SHP77 treated with DMSO at 0.1 percent for 48 hours (cell line): Measurements from ENCODE around the gene SOX8.

Source experiments
- DNase-seq: peaks from one replicate; lab custom pipeline; 2025; lab: John Stamatoyannopoulos, UW

SOX8 gene

GRCh38 chr16:1026784-1027500 is 45.4 kb downstream of the SOX8 start:
- no peak for DNase-seq

- DNase-seq = no peak
These were observed 45.9 kb downstream of the SOX8 start for GRCh38 chr16:1027501-1027815.

GRCh38 chr16:1028056-1028455 is 46.5 kb downstream of the SOX8 start:
- no peak for DNase-seq

- no peak for DNase-seq
These were observed 47.1 kb downstream of the SOX8 start for GRCh38 chr16:1028524-1029258.

DNA sequence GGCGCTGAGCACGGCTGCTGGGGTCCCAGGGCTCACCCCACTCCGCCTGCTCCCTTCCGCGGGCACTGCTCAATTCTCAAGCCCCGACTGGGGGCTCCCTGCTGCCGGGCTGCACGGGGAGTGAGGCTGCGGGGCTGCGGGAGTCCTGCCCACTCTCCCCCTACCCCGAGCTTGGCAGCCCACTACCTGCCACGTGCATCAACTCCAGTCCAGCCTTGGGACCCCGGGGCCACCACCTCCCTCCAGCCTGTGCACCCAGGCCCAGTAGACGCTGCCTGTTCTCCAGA is 47.6 kb downstream of the SOX8 start:
- no peak for DNase-seq

DNA sequence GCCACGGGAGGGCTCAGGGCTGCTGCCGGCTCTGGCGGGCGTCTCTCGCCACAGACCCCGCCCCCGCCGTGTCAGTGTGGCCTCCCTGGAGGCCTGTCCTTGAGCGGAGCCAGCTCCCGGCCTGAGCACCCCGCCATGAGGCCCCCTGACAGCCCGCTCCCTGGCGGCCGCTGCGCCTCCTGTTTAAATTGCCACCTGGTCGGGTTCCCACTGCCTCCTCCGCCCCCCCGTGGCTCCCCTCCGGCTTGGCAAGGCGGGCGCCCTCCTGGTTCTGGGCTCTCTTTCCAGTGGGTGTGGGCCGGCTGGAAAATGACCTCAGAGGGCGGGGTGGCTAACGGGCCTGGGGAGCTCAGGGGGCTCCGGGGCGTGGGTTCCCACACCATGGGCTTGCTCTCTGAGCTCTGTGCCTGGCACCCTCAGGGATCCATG is 48.9 kb downstream of the SOX8 start:
- no peak for DNase-seq

GRCh38 chr16:1031666-1032065 is 50.1 kb downstream of the SOX8 start:
- no peak for DNase-seq

DNA sequence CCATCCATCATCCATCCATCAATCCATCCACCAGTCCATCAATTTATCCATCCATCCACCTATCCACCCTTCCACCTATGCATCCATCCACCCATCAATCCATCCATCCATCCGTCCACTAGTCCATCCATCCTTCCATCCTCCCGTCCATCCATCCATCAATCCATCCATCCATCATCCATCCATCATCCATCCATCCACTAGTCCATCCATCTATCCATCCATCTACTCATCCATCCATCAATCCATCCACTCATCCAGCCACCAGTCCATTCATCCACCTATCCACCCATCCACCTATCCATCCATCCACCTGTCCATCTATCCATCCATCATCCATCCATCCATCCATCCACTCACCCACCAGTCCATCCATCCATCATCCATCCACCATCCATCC is 51.0 kb downstream of the SOX8 start:
- DNase-seq = no peak

DNA sequence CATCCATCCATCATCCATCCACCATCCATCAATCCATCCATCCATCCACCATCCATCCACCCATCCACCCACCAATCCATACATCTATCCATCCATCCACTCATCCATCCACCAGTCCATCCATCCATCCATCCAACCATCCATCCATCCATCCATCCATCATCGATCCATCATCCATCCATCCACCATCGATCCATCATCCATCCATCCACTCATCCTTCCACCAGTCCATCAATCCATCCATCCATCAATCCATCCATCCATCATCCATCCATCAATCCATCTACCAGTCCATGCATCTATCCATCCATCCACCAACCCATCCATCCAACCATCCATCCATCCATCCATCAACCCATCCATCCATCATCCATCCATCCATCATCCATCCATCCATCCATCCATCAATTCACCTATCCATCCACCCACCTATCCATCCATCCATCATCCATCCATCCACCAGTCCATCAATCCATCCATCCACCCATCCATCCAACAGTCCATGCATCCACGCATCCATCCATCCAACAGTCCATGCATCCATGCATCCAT is 51.6 kb downstream of the SOX8 start:
- no peak for DNase-seq

- no peak for DNase-seq
These were observed 52.9 kb downstream of the SOX8 start for GRCh38 chr16:1034230-1035065.

GRCh38 chr16:1035066-1035415 is 53.5 kb downstream of the SOX8 start:
- no peak for DNase-seq

- no peak for DNase-seq
These were observed 54.6 kb downstream of the SOX8 start for GRCh38 chr16:1036166-1036565.
